Measurements from ENCODE around the gene TBCK. TPM values are rescaled to one million over a fixed set of nuclear protein-coding genes. Genes with fewer than 3 reads are reported as not detected.

Gene TBCK
- total and polyA plus RNA-seq, 2 of the 8 experiments (the other 6 are each of a cell fraction or from before 2014, with no cell fraction given): 10.2 to 18.7 TPM

GRCh38 chr4:106353786-106354185 is 37.8 kb upstream of the TBCK start:
- H2BK20ac ChIP-seq (ENCODE audit: low read length): no peak overlapping the region
- no peak overlapping the region for H3K4me2 ChIP-seq (ENCODE audit: insufficient read depth in 1 of 2, low read depth in 2 of 2, low read length in 2 of 2)
- H2BK12ac ChIP-seq (ENCODE audit: low read depth, low read length): no peak overlapping the region
- no peak overlapping the region for H3K4me3 ChIP-seq (ENCODE audit: extremely low read depth in 1 of 4, insufficient read depth in 2 of 4, low read depth in 3 of 4, low read length in 4 of 4)
- no peak overlapping the region for H3K56ac ChIP-seq (replicated peaks; ENCODE audit: insufficient read length, low read depth, low read length)
- no peak overlapping the region for H4K8ac ChIP-seq (ENCODE audit: extremely low read depth, insufficient read depth, low read length)
- no peaks in the 10 kb centered on the region for H3K36me3 ChIP-seq (ENCODE audit: control insufficient read depth in 2 of 4, insufficient read depth in 4 of 4, low read length in 3 of 4)
- no peak overlapping the region for H3K4ac ChIP-seq (replicated peaks; ENCODE audit: insufficient read length, low read depth, low read length)
- no peak overlapping the region for H2BK120ac ChIP-seq (replicated peaks; ENCODE audit: low read depth, low read length)
- no peak overlapping the region for H2AFZ ChIP-seq (ENCODE audit: low read length)
- H3K27me3 ChIP-seq (replicated peaks in 1 of 4; ENCODE audit: control insufficient read depth in 3 of 4, extremely low read depth in 1 of 4, insufficient read depth in 3 of 4, low read length in 3 of 4): no peaks in the 10 kb centered on the region
- no peak overlapping the region for H3K9ac ChIP-seq (replicated peaks in 1 of 4; ENCODE audit: extremely low read depth in 1 of 4, low read depth in 3 of 4, low read length in 3 of 4)
- no peak for FAIRE-seq
- H4K20me1 ChIP-seq (replicated peaks in 1 of 2; ENCODE audit: control insufficient read depth in 1 of 2, insufficient read depth in 2 of 2, low read length in 2 of 2): no peaks in the 10 kb centered on the region
- no peak overlapping the region for H3K14ac ChIP-seq (ENCODE audit: insufficient read length)
- H3K9me3 ChIP-seq (ENCODE audit: insufficient read depth in 2 of 2, low read depth in 1 of 2, low read length in 1 of 2): no peaks in the 10 kb centered on the region
- H2BK5ac ChIP-seq (ENCODE audit: low read depth, low read length): no peak overlapping the region
- H4K91ac ChIP-seq (replicated peaks; ENCODE audit: insufficient read length, low read length): no peak overlapping the region
- CTCF ChIA-PET (ENCODE audit: partially characterized antibody): interaction anchor here (1.7 kb wide), 1 partner anchor 16 kb away, joined by 6 read pairs; no protein-coding TSS in a partner anchor
- H4K5ac ChIP-seq (ENCODE audit: insufficient read length, low read depth, low read length): no peak overlapping the region
- H3K27ac ChIP-seq (ENCODE audit: low read depth, low read length): no peak overlapping the region
- H3K18ac ChIP-seq (ENCODE audit: extremely low read depth, low read length): no peak overlapping the region
- POLR2A ChIA-PET (ENCODE audit: partially characterized antibody): no interaction called here
- no peak overlapping the region for H2BK15ac ChIP-seq (ENCODE audit: low read length)
- no peaks in the 10 kb centered on the region for H3K79me1 ChIP-seq (ENCODE audit: low read depth, low read length)
- 81% methylated on average over 1 of the region's 1 CpG; no CpG with 5 or more reads in 1 of the 2 experiments for WGBS, 2 experiments (ENCODE audit: extremely low coverage in 1 of 2, insufficient coverage in 1 of 2, insufficient read length in 1 of 2, insufficient replicate concordance in 2 of 2, low coverage in 1 of 2, low lambda C conversion rate in 2 of 2, missing lambda C conversion rate in 1 of 2)
- H2AK5ac ChIP-seq (ENCODE audit: low read depth, low read length): no peak overlapping the region
- H3K79me2 ChIP-seq (ENCODE audit: control insufficient read depth in 1 of 2, insufficient read depth in 2 of 2, low read length in 2 of 2): no peaks in the 10 kb centered on the region
- no peak overlapping the region for H3K23ac ChIP-seq (ENCODE audit: insufficient read length)
- no peaks in the 10 kb centered on the region for H3K4me1 ChIP-seq (replicated peaks in 1 of 4; ENCODE audit: control insufficient read depth in 3 of 4, insufficient read depth in 4 of 4, low read length in 3 of 4)
- no peak for DNase-seq (ENCODE audit: low read depth in 1 of 2, low spot score in 2 of 2)
- no peaks in the 10 kb centered on the region; the same call in 1 of the 2 replicates for H3K23me2 ChIP-seq (ENCODE audit: low read depth, low read length)
- TF ChIP-seq POLR2AphosphoS5 (IDR thresholded peaks at IDR 0.05; ENCODE audit: low read depth, low read length): no peak
- no peak for TF ChIP-seq SP2 (IDR thresholded peaks at IDR 0.05; ENCODE audit: low read length)
- no peak for TF ChIP-seq FOSL1 (IDR thresholded peaks at IDR 0.05; ENCODE audit: insufficient read depth, low read depth, low read length)
- no peak for TF ChIP-seq CHD1 (IDR thresholded peaks at IDR 0.05; ENCODE audit: low read depth, low read length)
- TF ChIP-seq TEAD4 (IDR thresholded peaks at IDR 0.05; ENCODE audit: low read depth, low read length): no peak
- no peak for TF ChIP-seq MAFK (IDR thresholded peaks at IDR 0.05; ENCODE audit: low read depth, low read length)
- TF ChIP-seq CEBPB (IDR thresholded peaks at IDR 0.05; ENCODE audit: low read depth, low read length): no peak
- TF ChIP-seq CTBP2 (IDR thresholded peaks at IDR 0.05; ENCODE audit: borderline replicate concordance, insufficient read depth, insufficient read length, low read length): no peak
